ENCODE data around the gene THOC5.

THOC5 gene

GRCh38 chr22:29470159-29470855 is 83.2 kb downstream of the THOC5 start:
- peak; percentile 61 for DNase-seq

GRCh38 chr22:29469755-29470154 is 83.8 kb downstream of the THOC5 start:
- no peak for DNase-seq

- DNase-seq = no peak
Measured at GRCh38 chr22:29464581-29464980, 89.0 kb downstream of the THOC5 start.

- DNase-seq = no peak
Measured at GRCh38 chr22:29463629-29464028, 89.9 kb downstream of the THOC5 start.

GRCh38 chr22:29461263-29461662 is 92.3 kb downstream of the THOC5 start:
- DNase-seq = no peak

GRCh38 chr22:29459773-29460172 is 93.8 kb downstream of the THOC5 start:
- DNase-seq = no peak

- no peak for DNase-seq
Measured at GRCh38 chr22:29458551-29458950, 95.0 kb downstream of the THOC5 start.

GRCh38 chr22:29457730-29458129 is 95.8 kb downstream of the THOC5 start:
- no peak for DNase-seq

- DNase-seq = no peak
Measured at GRCh38 chr22:29456211-29456671, 97.3 kb downstream of the THOC5 start.

Data from stimulated activated CD4-positive, alpha-beta T cell treated with anti-CD3 and anti-CD28 coated beads, Interleukin-12 subunit alpha, Interleukin-12 subunit beta, amount 100 ng/mL, for 4 hours (primary cell).